NCI-H1417 treated with DMSO at 0.1 percent for 48 hours (cell line): ENCODE results near the gene HSBP1L1.
A peak's percentile ranks its signal among the peaks of the same experiment; 100 is the strongest.

ENCODE experiments used
- DNase-seq: peaks from one replicate; lab custom pipeline; 2025; lab: John Stamatoyannopoulos, UW

Gene HSBP1L1

GRCh38 chr18:79964330-79965118, at the start of gene HSBP1L1:
Gene HSBP1L1 (plus strand): TSS chr18:79964643. CDS start chr18:79964736, 93 bp downstream.
- DNase-seq = no peak

GRCh38 chr18:79915161-79916127, 49.0 kb upstream of the HSBP1L1 start:
- no peak for DNase-seq

- no peak for DNase-seq
These were observed 48.3 kb upstream of the HSBP1L1 start for GRCh38 chr18:79916128-79916494.

GRCh38 chr18:79916546-79917168, 47.8 kb upstream of the HSBP1L1 start:
- no peak for DNase-seq

GRCh38 chr18:79917169-79917852, 47.1 kb upstream of the HSBP1L1 start:
- no peak for DNase-seq

- DNase-seq = no peak
These were observed 46.4 kb upstream of the HSBP1L1 start for GRCh38 chr18:79917853-79918614.

- DNase-seq = no peak
These were observed 45.8 kb upstream of the HSBP1L1 start for GRCh38 chr18:79918615-79919011.

GRCh38 chr18:79919089-79919488, 45.4 kb upstream of the HSBP1L1 start:
- no peak for DNase-seq

GRCh38 chr18:79921984-79922965, 42.2 kb upstream of the HSBP1L1 start:
- DNase-seq = no peak

GRCh38 chr18:79922971-79923411, 41.5 kb upstream of the HSBP1L1 start:
- no peak for DNase-seq

- DNase-seq = no peak
These were observed 40.4 kb upstream of the HSBP1L1 start for GRCh38 chr18:79923896-79924585.

- DNase-seq = peak; percentile 64
These were observed 39.4 kb upstream of the HSBP1L1 start for GRCh38 chr18:79924814-79925731.

- no peak for DNase-seq
These were observed 38.1 kb upstream of the HSBP1L1 start for GRCh38 chr18:79926306-79926705.

GRCh38 chr18:79926715-79927606, 37.5 kb upstream of the HSBP1L1 start:
- no peak for DNase-seq

GRCh38 chr18:79927607-79928562, 36.6 kb upstream of the HSBP1L1 start:
- DNase-seq = no peak

GRCh38 chr18:79928563-79928960, 35.9 kb upstream of the HSBP1L1 start:
- DNase-seq = no peak
